ENCODE measurements around the gene GAS2L2.

The GAS2L2 gene

GRCh38 chr17:35752945-35753764, at the start of gene GAS2L2:
TSS of gene GAS2L2 (minus strand) at chr17:35753239. CDS start at chr17:35752850, 389 bp downstream.
- FAIRE-seq (no peak), DNase-seq (ENCODE audit: low spot score) (no peak)

GRCh38 chr17:35801583-35802224, 48.7 kb upstream of the GAS2L2 start:
- no peak for FAIRE-seq
- DNase-seq (ENCODE audit: low spot score) = no peak

DNA sequence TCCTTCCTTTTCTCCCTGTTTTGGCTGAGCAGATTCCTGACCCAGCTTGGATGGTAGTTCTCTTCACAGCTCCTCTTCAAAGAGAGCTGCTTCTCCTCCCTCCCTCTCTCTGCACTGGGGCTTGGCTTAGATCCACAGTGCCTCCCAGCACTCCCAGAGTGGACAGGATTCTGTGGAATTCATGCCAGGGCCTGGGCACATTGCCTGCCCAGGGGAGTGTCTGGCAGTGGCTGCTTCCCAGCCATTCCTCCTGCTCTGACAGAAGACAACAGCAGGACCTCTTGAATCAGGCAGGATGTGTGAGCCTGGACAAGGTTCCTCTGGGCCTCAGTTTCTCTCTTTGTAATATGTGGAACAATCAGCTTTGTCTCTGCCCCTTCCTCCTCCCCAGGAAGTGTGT, 46.9 kb upstream of the GAS2L2 start:
- FAIRE-seq = no peak
- DNase-seq (ENCODE audit: low spot score) = no peak

GRCh38 chr17:35797918-35798317, 44.9 kb upstream of the GAS2L2 start:
- no peak for FAIRE-seq
- no peak for DNase-seq (ENCODE audit: low spot score)

DNA sequence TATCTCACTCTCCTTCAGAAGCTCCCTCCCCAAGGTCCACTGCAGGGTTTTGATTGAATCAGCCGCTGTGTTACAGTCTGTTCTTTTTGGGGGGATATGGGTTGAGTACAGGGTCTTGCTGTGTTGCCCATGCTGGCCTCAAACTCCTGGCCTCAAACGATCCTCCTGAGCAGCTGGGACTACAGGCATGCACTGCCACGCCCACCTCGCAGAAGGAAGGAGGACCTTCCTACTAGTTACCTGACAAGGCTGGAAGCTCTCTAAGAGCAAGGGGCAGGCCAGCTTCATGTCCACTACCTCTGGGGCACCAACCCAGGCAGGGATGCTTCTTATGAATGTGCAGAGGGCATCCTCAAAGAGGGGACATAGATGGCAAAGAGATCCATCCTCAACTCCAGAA, 44.3 kb upstream of the GAS2L2 start:
- no peak for DNase-seq (ENCODE audit: low spot score)
- FAIRE-seq = no peak

- DNase-seq (ENCODE audit: low spot score) (no peak), FAIRE-seq (no peak)
These were observed 43.9 kb upstream of the GAS2L2 start for GRCh38 chr17:35796942-35797341.

- FAIRE-seq (no peak), DNase-seq (ENCODE audit: low spot score) (no peak)
These were observed 42.8 kb upstream of the GAS2L2 start for GRCh38 chr17:35795871-35796265.

DNA sequence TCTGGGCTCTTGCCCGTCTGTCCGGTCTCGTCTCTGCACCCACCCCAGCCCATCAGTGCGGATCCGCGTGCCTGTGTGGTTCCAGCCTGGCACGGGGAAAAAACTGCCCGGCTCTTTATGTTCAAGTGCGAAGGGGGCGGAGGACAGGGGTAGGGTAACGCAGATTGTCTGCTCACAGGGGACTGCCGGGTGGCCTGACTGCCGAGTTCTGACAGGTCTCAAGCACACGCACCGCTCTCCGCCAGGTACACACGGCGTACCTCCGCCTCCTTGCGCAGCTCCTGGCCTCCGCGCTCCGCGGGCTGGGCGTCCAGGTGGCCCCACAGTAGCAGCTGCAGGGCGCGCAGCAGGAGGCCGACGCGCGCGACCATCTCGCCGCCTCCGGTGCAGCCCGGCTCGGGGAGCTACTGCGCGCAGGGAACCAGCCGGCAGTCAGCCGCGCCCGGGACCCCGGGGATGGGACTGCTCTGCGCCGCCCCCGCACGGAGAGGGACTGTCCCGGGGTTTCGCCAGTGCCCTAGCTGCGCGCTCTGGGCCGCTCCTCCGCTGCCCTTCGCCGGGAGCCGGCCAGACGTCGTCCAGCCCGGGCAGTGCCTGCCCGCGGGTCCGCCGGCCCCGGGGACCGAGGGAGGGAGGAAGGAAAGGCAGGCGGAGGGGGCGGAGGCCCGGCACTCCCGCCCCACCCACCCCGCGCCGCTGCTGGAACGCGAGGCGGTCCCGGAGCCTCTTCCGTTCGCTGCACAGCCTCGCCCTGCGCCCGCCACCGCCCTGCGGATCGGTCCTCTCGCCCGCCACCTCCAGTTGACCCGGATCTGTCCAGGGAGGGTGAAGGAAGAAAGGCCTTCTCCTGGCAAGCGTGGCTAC, 42.2 kb upstream of the GAS2L2 start, which contains the start of gene MMP28:
Gene MMP28, minus strand, starts transcription at position 635 of the 864 bp plus-strand sequence. Its CDS starts 264 bp downstream, at position 371.
- DNase-seq (ENCODE audit: low spot score) = no peak
- no peak for FAIRE-seq

GRCh38 chr17:35793257-35793656, 40.2 kb upstream of the GAS2L2 start:
- FAIRE-seq (no peak), DNase-seq (ENCODE audit: low spot score) (no peak)

DNA sequence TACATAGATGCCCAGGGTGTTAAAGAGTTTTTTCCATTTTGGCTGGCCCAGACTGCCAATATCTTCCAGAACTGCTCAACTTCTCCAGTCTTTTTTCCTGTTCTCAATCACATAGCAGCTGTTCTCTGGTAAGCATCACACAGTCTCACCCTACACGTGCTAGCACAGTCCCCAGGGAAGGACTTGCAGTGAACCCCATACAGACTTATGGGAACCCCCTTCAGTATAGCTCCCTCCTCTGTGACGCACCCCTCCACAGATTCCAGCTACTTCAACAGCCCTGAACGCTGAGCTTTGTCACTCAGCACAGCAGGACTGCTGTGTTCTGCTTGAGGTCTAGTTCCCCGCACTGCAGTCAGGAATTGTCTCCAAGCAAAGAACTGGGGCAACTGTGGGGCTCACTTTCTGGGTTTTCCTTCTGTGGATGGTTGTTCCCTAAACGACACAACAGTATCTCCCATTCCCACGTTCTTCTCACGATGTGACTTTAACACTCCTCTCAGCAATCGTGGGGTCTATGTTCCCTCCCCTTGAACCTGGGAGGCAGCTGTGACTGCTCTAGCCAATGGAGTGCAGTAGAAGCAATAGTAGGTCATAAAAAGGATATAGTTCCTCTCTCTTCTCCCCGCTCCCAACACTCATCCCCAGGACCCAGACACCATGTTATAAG, 38.8 kb upstream of the GAS2L2 start:
- DNase-seq (ENCODE audit: low spot score) (no peak), FAIRE-seq (no peak)

DNA sequence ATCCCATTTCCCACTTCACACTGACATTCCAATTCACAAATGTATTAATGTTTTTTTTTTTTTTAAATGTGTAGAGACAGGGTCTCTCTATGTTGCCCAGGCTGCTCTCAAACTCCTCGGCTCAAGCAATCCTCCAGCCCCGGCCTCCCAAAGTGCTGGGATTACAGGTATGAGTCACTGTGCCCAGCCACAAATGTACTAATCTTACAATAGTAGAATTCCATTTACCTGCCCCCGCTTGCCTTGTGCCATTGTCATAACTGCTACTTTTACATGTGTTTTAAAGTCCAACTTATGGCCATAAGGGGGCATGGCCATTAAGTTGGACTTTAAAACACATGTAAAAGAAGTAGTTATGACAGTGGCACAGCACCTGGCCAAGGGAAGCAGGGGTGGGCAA, 37.8 kb upstream of the GAS2L2 start:
- no peak for DNase-seq (ENCODE audit: low spot score)
- FAIRE-seq = no peak

DNA sequence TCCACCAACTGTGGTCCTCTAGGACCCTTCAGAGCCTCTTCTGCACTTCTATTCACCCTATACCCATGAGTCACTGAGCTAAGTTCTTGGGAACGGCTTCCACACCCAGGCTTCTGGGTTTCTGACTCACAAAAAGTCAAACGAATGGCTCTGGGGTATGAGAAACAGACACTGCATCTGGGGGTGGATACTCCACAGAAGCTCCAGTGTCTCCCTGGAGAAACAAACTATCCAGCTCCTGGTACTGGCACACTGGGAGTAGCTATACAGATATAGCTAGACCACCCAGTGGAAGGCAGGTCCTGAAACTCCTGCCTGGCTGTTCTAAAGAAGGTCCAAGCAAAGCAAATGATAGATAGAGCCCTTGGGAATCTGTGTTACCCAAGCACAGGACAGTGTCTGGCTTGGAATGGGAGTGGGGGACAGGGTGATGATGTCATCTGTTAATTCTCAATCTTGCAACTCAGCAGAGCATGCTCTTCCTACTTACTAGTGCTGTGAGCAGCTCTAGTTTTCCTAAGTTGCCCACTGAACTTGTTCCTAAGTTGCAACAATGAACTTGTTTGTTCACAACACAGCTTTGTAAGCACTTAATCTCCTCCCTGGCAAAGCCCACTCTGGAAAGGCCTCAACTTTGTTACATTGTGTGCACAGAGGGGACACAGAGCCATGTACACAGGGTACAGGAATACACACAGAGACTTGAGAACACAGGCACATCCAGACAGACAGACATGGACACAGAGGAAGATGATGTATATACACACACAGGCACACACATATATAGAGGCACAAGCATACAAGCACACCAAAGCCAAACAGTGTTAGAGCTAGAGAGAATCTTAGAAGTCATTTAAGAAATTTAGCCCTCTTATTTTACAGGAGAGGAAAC, 35.7 kb upstream of the GAS2L2 start:
- DNase-seq (ENCODE audit: low spot score) (peak; percentile 67), FAIRE-seq (no peak)

DNA sequence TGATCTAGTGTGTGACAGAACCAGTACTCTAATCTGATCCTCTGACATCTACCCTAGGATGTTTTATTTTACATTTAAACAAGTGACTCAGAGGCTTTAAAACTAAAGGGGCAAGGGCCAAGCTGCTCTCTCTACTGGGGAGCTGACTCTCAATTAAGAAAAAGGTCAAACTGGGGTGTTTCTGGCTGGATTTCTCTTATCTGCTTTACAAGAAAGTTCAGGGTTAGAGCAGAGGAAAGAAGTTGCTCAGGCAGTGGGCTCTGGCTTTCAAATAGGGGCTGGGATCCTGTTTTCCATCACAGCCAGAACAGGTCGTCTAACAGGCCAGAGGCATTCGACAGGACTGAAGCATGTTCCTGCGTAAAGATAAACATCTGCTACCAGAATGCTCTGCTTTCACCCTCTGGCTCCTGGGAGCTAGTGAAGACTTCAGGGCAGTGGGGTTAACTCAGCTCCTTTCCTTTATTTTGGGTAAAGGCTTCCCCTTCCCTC, 33.9 kb upstream of the GAS2L2 start:
- DNase-seq (ENCODE audit: low spot score) (no peak), FAIRE-seq (no peak)

GRCh38 chr17:35784895-35785294, 31.9 kb upstream of the GAS2L2 start:
- FAIRE-seq (no peak), DNase-seq (ENCODE audit: low spot score) (no peak)

DNA sequence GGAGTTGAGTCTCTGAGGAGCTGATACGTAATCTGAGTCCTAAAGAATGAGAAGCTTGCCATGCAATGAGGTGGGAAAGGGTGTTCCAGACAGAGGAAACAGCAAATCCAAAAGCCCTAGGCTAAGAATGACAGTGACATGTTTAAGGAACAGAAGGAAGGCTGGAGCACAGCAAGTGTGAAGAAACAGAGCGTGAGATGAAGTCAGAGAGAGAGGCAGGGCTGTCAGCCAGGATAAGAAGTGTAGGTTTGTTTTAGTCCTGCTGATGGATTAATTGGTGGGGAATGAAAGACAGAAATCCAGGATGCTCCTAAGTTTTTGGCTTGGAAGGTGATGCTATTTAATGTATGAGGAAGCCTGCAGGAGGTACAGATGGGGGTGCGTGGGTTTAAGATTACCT, 27.9 kb upstream of the GAS2L2 start:
- no peak for DNase-seq (ENCODE audit: low spot score)
- no peak for FAIRE-seq

DNA sequence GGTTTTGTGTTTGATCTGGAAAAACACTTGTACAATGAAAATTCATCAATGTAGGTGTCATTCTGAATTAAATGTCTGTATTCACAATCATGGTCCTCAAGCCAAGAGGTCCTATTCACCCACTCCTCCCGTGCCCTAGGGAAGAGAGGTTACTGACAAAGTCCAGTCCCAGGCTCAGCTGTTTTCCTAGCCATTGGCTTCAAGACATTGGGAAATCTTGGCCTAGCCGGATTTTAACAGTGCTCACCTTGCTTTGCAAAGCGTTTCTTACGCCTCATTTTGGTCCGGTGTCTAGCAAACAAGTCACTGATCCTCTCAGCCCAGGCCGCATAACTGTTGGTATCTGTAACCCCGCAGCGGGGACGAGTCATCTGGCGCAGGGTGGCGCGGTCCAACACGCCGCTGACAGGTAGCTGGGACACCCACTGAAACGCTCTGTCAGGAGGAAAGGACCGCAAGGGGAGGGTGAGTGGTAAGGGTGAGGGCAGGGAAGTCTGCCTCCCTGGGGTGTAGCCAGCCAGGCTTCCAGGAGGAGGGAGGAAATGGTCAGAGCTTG, 25.7 kb upstream of the GAS2L2 start:
- FAIRE-seq (no peak), DNase-seq (ENCODE audit: low spot score) (no peak)

- DNase-seq (ENCODE audit: low spot score) (no peak), FAIRE-seq (no peak)
These were observed 22.5 kb upstream of the GAS2L2 start for GRCh38 chr17:35775583-35775982.

- DNase-seq (ENCODE audit: low spot score) (no peak), FAIRE-seq (no peak)
These were observed 22.0 kb upstream of the GAS2L2 start for GRCh38 chr17:35775039-35775438.

DNA sequence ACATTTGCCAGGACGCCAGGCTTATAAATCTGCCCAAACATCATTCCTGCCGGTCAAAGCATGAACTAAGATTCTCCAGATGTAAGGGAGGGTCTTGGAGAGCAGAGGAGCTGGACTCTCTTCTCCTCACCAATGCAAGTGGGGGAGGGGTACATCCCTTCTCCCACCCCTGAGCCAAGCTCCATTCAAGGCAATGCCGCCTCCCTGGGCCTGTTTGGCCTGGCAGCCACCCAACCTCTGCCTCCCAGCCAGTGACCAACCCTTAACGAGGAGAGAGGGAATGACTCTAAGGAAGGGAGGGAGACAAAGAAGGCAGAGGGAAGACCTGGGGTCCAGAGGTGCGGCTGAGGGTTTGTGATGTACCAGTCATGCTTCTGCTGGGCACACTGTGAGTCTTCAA, 21.5 kb upstream of the GAS2L2 start:
- FAIRE-seq = no peak

More for the DNA sequence above, 21.5 kb upstream of the GAS2L2 start:
- DNase-seq (ENCODE audit: low spot score) = no peak
